GM13977 (cell line): Measurements from ENCODE around the gene WRAP73.
"Not testable (repeated sequence)": the region's sequence is repeated elsewhere in the genome, so short reads cannot be mapped to it uniquely, and the experiment has no call there.

Experiments used
- DNase-seq: peaks from one replicate; pipeline ENCODE4 v3.0.0; 2012; ENCODE audit warnings: low spot score
- in situ Hi-C: fragments of 300-500 bp; cut with MboI; formaldehyde crosslinking; loops from one replicate; pipeline ENCODE4 v1.12.0; 2022; ENCODE audit warnings: low sequenced_read_pairs, low pct_unique_long_range_greater_than_20kb, mixed read lengths, inconsistent platforms; ENCODE audit not compliant: unreplicated experiment
- TF ChIP-seq, protein P1 (sequence below): IDR thresholded peaks from 2 replicates; pipeline ENCODE4 v1.5.1; 2012; ENCODE audit warnings: mild to moderate bottlenecking, control low read depth; ENCODE audit not compliant: insufficient read depth; ENCODE audit errors: extremely low read depth, missing control alignments

Gene WRAP73

GRCh38 chr1:3584915-3585314, 65.0 kb downstream of the WRAP73 start:
- DNase-seq, result no peak
- in situ Hi-C loops, result no loop called here
- TF ChIP-seq, protein P1, sequence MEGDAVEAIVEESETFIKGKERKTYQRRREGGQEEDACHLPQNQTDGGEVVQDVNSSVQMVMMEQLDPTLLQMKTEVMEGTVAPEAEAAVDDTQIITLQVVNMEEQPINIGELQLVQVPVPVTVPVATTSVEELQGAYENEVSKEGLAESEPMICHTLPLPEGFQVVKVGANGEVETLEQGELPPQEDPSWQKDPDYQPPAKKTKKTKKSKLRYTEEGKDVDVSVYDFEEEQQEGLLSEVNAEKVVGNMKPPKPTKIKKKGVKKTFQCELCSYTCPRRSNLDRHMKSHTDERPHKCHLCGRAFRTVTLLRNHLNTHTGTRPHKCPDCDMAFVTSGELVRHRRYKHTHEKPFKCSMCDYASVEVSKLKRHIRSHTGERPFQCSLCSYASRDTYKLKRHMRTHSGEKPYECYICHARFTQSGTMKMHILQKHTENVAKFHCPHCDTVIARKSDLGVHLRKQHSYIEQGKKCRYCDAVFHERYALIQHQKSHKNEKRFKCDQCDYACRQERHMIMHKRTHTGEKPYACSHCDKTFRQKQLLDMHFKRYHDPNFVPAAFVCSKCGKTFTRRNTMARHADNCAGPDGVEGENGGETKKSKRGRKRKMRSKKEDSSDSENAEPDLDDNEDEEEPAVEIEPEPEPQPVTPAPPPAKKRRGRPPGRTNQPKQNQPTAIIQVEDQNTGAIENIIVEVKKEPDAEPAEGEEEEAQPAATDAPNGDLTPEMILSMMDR, result no peak

- DNase-seq, in situ Hi-C loops: not testable (repeated sequence)
Measured at GRCh38 chr1:3583751-3584150, 66.2 kb downstream of the WRAP73 start.

DNA sequence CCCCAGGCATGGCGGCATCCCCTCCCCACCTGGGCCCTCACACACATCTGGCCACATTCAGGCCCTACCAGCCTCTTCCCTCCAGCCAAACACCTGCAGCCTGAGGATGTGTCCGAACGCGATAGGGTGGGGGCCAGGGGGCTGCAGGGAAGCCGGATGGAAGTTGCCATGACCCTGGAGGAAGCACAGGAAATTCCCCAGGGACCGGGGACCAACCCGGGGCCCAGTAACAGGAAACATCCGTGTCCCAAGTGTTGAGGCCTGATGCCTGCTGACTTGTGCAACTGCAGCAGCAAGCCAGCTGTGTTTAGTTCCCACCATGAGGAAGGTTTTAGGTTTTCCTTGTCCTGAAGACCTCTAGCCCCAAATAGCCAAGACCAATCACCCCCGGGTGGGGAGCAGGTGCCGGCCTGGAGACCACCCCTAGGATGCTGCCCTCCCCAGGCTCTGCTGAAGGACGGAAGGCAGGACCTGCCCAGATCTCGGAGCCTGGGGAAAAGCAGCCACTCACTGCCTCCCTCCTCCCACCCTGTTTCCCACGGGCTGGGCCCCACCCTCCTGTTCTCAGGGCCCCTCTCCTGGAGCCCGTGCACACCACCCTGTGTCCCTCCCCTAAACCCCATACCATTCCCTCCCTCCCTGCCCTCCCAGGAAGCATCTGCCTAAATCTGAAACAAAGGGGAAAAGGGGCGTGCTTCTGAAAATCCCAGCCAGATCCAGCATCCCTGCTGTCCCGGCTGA, 68.4 kb downstream of the WRAP73 start:
- TF ChIP-seq, protein P1, result no peak
- no peak for DNase-seq
- in situ Hi-C loops, result no loop called here
